HEK293 (cell line): ENCODE data around the gene EIF2D.

ENCODE experiments used
- CTCF ChIA-PET: fragments of 350-600 bp; formaldehyde crosslinking; extraction: SDS; loops from one replicate; lab custom pipeline; 2021; ENCODE audit warnings: antibody characterized with exemption; lab: Yijun Ruan, JAX
- POLR2A ChIA-PET: fragments of 300-600 bp; formaldehyde crosslinking; extraction: SDS; loops from one replicate; lab custom pipeline; 2020; ENCODE audit warnings: antibody characterized with exemption, inconsistent platforms; lab: Yijun Ruan, JAX
- H3K27ac ChIP-seq: fragments of 200-500 bp; sonication (Bioruptor generic); 2 replicates; pipeline ENCODE4 v1.5.1; 2014; ENCODE audit warnings: low read depth, low read length, control low read depth, inconsistent platforms; ENCODE audit errors: extremely low read depth
- H3K36me3 ChIP-seq, 2 experiments: fragments of 200-500 bp in 1 of 2; sonication (Bioruptor generic) in 1 of 2; 1 replicate in 1 of 2; 2 replicates in 1 of 2; pipeline ENCODE4 v1.5.1; 2014 to 2017; ENCODE audit warnings: inconsistent platforms in 2 of 2, low read length in 2 of 2; ENCODE audit not compliant: control insufficient read depth in 2 of 2, insufficient read depth in 1 of 2
- H3K4me1 ChIP-seq: fragments of 200-500 bp; sonication (Bioruptor generic); 2 replicates; pipeline ENCODE4 v1.5.1; 2014; ENCODE audit warnings: mild to moderate bottlenecking, low read length, inconsistent platforms; ENCODE audit not compliant: control insufficient read depth, insufficient read depth
- H3K4me3 ChIP-seq: 2 replicates; pipeline ENCODE4 v1.5.1; 2011; ENCODE audit warnings: low read depth, mild to moderate bottlenecking, control low read depth, low read length, moderate library complexity
- H3K9me3 ChIP-seq: fragments of 200-500 bp; sonication (Bioruptor generic); 2 replicates; pipeline ENCODE4 v1.5.1; 2014; ENCODE audit warnings: low read depth, low read length, inconsistent platforms; ENCODE audit not compliant: control insufficient read depth, insufficient read depth
- KLF1 ChIP-seq: fragments of 450-650 bp; formaldehyde crosslinking; IDR thresholded peaks from 2 replicates; pipeline ENCODE4 v1.5.1; 2016; ENCODE audit warnings: missing biosample characterization, missing genetic modification characterization
- KLF10 ChIP-seq: fragments of 450-650 bp; IDR thresholded peaks from 2 replicates; pipeline ENCODE4 v1.5.1; 2018; ENCODE audit warnings: missing biosample characterization, mild to moderate bottlenecking, missing genetic modification characterization
- KLF16 ChIP-seq: fragments of 450-650 bp; formaldehyde crosslinking; IDR thresholded peaks from 2 replicates; pipeline ENCODE4 v1.5.1; 2017; ENCODE audit warnings: missing biosample characterization, missing genetic modification characterization
- MZF1 ChIP-seq: fragments of 450-650 bp; formaldehyde crosslinking; IDR thresholded peaks from 2 replicates; pipeline ENCODE4 v1.5.1; 2017; ENCODE audit warnings: missing biosample characterization, missing genetic modification characterization, borderline replicate concordance
- REPIN1 ChIP-seq: fragments of 450-650 bp; formaldehyde crosslinking; IDR thresholded peaks from 2 replicates; pipeline ENCODE4 v1.5.1; 2017; ENCODE audit warnings: missing biosample characterization, missing genetic modification characterization, low read depth
- TRIM28 ChIP-seq: IDR thresholded peaks from 2 replicates; pipeline ENCODE4 v1.6.1; 2011; ENCODE audit warnings: low read length, control low read depth, borderline replicate concordance
- YY2 ChIP-seq: fragments of 450-650 bp; formaldehyde crosslinking; IDR thresholded peaks from 2 replicates; pipeline ENCODE4 v1.5.1; 2016; ENCODE audit warnings: missing biosample characterization, missing genetic modification characterization
- ZBTB17 ChIP-seq: fragments of 450-650 bp; formaldehyde crosslinking; IDR thresholded peaks from 2 replicates; pipeline ENCODE4 v1.5.1; 2016; ENCODE audit warnings: missing biosample characterization, missing genetic modification characterization
- ZBTB21 ChIP-seq: fragments of 450-650 bp; formaldehyde crosslinking; IDR thresholded peaks from 2 replicates; pipeline ENCODE4 v1.5.1; 2017; ENCODE audit warnings: missing biosample characterization, missing genetic modification characterization
- ZFHX2 ChIP-seq: fragments of 450-650 bp; formaldehyde crosslinking; conservative IDR thresholded peaks from 2 replicates; pipeline ENCODE4 v1.5.1; 2016; ENCODE audit warnings: missing biosample characterization, missing genetic modification characterization
- ZNF121 ChIP-seq: fragments of 450-650 bp; formaldehyde crosslinking; IDR thresholded peaks from 2 replicates; pipeline ENCODE4 v1.5.1; 2016; ENCODE audit warnings: missing biosample characterization, missing genetic modification characterization
- ZNF133 ChIP-seq: fragments of 450-650 bp; formaldehyde crosslinking; IDR thresholded peaks from 2 replicates; pipeline ENCODE4 v1.5.1; 2016; ENCODE audit warnings: missing biosample characterization, missing genetic modification characterization
- ZNF146 ChIP-seq: fragments of 450-650 bp; formaldehyde crosslinking; IDR thresholded peaks from 2 replicates; pipeline ENCODE4 v1.5.1; 2016; ENCODE audit warnings: missing biosample characterization, missing genetic modification characterization
- ZNF169 ChIP-seq: fragments of 450-650 bp; formaldehyde crosslinking; IDR thresholded peaks from 2 replicates; pipeline ENCODE4 v1.5.1; 2016; ENCODE audit warnings: missing biosample characterization, missing genetic modification characterization
- ZNF214 ChIP-seq: fragments of 450-650 bp; formaldehyde crosslinking; IDR thresholded peaks from 2 replicates; pipeline ENCODE4 v1.5.1; 2017; ENCODE audit warnings: missing biosample characterization, mild to moderate bottlenecking, missing genetic modification characterization, borderline replicate concordance
- ZNF24 ChIP-seq: fragments of 450-650 bp; formaldehyde crosslinking; IDR thresholded peaks from 2 replicates; pipeline ENCODE4 v1.5.1; 2016; ENCODE audit warnings: missing biosample characterization, missing genetic modification characterization
- ZNF394 ChIP-seq: fragments of 450-650 bp; formaldehyde crosslinking; IDR thresholded peaks from 2 replicates; pipeline ENCODE4 v1.5.1; 2016; ENCODE audit warnings: missing biosample characterization, missing genetic modification characterization, mild to moderate bottlenecking, moderate library complexity, borderline replicate concordance
- ZNF423 ChIP-seq: fragments of 450-650 bp; formaldehyde crosslinking; IDR thresholded peaks from 2 replicates; pipeline ENCODE4 v1.5.1; 2016; ENCODE audit warnings: missing biosample characterization, missing genetic modification characterization
- ZNF701 ChIP-seq: fragments of 450-650 bp; formaldehyde crosslinking; IDR thresholded peaks from 2 replicates; pipeline ENCODE4 v1.5.1; 2016; ENCODE audit warnings: missing biosample characterization, missing genetic modification characterization
- ZNF777 ChIP-seq: fragments of 450-650 bp; formaldehyde crosslinking; IDR thresholded peaks from 2 replicates; pipeline ENCODE4 v1.5.1; 2017; ENCODE audit warnings: missing biosample characterization, missing genetic modification characterization, borderline replicate concordance
- ZNF785 ChIP-seq: fragments of 450-650 bp; formaldehyde crosslinking; IDR thresholded peaks from 2 replicates; pipeline ENCODE4 v1.5.1; 2016; ENCODE audit warnings: missing biosample characterization, missing genetic modification characterization
- TF ChIP-seq, protein P1 (sequence below): fragments of 450-650 bp; formaldehyde crosslinking; IDR thresholded peaks from 2 replicates; pipeline ENCODE4 v1.5.1; 2016; ENCODE audit warnings: missing biosample characterization, missing genetic modification characterization
- TF ChIP-seq, protein P2 (sequence below): fragments of 450-650 bp; IDR thresholded peaks from 2 replicates; pipeline ENCODE4 v1.5.1; 2018; ENCODE audit warnings: missing biosample characterization, missing genetic modification characterization
- TF ChIP-seq, protein P3 (sequence below): fragments of 450-650 bp; formaldehyde crosslinking; IDR thresholded peaks from 2 replicates; pipeline ENCODE4 v1.5.1; 2016; ENCODE audit warnings: missing biosample characterization, missing genetic modification characterization, borderline replicate concordance
- TF ChIP-seq, protein P4 (sequence below): fragments of 450-650 bp; formaldehyde crosslinking; IDR thresholded peaks from 2 replicates; pipeline ENCODE4 v1.5.1; 2016; ENCODE audit warnings: missing biosample characterization, missing genetic modification characterization

Gene EIF2D, protein sequence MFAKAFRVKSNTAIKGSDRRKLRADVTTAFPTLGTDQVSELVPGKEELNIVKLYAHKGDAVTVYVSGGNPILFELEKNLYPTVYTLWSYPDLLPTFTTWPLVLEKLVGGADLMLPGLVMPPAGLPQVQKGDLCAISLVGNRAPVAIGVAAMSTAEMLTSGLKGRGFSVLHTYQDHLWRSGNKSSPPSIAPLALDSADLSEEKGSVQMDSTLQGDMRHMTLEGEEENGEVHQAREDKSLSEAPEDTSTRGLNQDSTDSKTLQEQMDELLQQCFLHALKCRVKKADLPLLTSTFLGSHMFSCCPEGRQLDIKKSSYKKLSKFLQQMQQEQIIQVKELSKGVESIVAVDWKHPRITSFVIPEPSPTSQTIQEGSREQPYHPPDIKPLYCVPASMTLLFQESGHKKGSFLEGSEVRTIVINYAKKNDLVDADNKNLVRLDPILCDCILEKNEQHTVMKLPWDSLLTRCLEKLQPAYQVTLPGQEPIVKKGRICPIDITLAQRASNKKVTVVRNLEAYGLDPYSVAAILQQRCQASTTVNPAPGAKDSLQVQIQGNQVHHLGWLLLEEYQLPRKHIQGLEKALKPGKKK

DNA sequence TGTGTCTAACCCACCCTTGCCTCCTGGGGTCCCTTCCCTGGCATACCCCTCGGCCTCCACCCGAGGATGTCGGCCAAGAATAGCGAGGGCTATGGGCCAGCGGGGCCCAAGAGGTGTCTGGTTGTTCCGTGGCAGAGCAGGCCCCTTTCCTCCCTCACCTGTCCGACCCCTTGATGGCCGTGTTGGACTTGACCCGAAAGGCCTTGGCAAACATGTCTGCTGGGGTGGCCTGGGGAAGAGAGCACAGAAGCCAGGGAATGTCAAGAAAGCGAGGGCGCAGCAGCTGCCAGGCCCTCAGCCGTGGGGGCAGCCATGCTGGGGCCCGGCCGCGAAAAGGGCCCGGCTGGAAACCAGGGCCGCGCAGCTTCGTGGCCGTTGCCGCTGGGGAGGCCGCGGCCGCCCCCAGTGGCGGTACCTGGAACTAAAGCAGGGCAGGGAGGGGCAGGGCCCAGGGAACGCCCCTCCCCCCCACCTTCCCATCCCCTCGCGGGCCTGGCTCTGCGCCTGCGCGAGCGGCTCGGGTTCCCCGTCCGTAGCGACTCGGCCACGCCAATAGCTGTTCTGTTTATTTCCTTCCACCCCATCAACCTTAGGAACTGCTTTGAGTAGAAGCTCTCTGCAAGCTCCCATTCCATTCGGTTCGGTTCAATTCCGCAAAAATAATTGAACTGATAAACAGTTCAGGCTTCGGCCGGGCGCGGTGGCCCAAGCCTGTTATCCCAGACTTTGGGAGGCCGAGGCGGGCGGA, at the start of gene EIF2D:
Gene EIF2D, minus strand, starts transcription at position 337 of the 748 bp plus-strand sequence. Its CDS starts 123 bp downstream, at position 214.
- Histone ChIP-seq H3K4me3 (peak within 1 kb of the TSS; percentile 69), H3K4me1 (no peaks in the 10 kb centered on the region), H3K36me3 (peaks cover 5 to 31% of the 10 kb centered on the region in 2 experiments; a peak in 2 of 3 replicates), H3K27ac (peak within 1 kb of the TSS; percentile 93), H3K9me3 (no peaks in the 10 kb centered on the region)
- ChIA-PET POLR2A (interaction anchor here (0.6 to 1.6 kb wide), 7 partner anchors 18 to 843 kb away, joined by 3 to 19 read pairs (median 4); partner anchors contain the start of gene DYRK3), CTCF (interaction anchor here (0.6 to 2.8 kb wide), 14 partner anchors 9 to 175 kb away, joined by 3 to 27 read pairs (median 4); partner anchors contain the start of gene DYRK3)
- peak; percentile 100 for TF ChIP-seq YY2
- peak; percentile 36; the same call in 1 of the 2 replicates for TF ChIP-seq ZNF423
- TF ChIP-seq REPIN1 (tag by site-specific recombination): peak; percentile 98
- TF ChIP-seq ZNF394: peak; percentile 87
- peak; percentile 50; the same call in 1 of the 2 replicates for TF ChIP-seq ZNF133 (tag by site-specific recombination)
- TF ChIP-seq TRIM28: peak; percentile 81; the same call in 1 of the 2 replicates
- TF ChIP-seq ZNF121: peak; percentile 86
- TF ChIP-seq ZNF169 (tag by site-specific recombination): 0 out of 2 replicates have a peak, but pooled peaks have one; percentile 46
- TF ChIP-seq ZNF24 (tag by site-specific recombination): peak; percentile 97
- TF ChIP-seq ZNF214: no peak
- peak; percentile 42; the same call in 1 of the 2 replicates for TF ChIP-seq ZNF777 (tag by site-specific recombination)
- TF ChIP-seq ZFHX2 (tag by site-specific recombination): peak; percentile 50
- peak; percentile 97 for TF ChIP-seq ZNF785 (tag by site-specific recombination)
- TF ChIP-seq, protein P1, sequence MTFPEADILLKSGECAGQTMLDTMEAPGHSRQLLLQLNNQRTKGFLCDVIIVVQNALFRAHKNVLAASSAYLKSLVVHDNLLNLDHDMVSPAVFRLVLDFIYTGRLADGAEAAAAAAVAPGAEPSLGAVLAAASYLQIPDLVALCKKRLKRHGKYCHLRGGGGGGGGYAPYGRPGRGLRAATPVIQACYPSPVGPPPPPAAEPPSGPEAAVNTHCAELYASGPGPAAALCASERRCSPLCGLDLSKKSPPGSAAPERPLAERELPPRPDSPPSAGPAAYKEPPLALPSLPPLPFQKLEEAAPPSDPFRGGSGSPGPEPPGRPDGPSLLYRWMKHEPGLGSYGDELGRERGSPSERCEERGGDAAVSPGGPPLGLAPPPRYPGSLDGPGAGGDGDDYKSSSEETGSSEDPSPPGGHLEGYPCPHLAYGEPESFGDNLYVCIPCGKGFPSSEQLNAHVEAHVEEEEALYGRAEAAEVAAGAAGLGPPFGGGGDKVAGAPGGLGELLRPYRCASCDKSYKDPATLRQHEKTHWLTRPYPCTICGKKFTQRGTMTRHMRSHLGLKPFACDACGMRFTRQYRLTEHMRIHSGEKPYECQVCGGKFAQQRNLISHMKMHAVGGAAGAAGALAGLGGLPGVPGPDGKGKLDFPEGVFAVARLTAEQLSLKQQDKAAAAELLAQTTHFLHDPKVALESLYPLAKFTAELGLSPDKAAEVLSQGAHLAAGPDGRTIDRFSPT (tag by site-specific recombination): peak; percentile 61
- TF ChIP-seq, protein P2, sequence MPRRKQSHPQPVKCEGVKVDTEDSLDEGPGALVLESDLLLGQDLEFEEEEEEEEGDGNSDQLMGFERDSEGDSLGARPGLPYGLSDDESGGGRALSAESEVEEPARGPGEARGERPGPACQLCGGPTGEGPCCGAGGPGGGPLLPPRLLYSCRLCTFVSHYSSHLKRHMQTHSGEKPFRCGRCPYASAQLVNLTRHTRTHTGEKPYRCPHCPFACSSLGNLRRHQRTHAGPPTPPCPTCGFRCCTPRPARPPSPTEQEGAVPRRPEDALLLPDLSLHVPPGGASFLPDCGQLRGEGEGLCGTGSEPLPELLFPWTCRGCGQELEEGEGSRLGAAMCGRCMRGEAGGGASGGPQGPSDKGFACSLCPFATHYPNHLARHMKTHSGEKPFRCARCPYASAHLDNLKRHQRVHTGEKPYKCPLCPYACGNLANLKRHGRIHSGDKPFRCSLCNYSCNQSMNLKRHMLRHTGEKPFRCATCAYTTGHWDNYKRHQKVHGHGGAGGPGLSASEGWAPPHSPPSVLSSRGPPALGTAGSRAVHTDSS (tag by site-specific recombination): peak; percentile 59
- TF ChIP-seq MZF1: peak; percentile 51; the same call in 1 of the 2 replicates
- TF ChIP-seq, protein P3, sequence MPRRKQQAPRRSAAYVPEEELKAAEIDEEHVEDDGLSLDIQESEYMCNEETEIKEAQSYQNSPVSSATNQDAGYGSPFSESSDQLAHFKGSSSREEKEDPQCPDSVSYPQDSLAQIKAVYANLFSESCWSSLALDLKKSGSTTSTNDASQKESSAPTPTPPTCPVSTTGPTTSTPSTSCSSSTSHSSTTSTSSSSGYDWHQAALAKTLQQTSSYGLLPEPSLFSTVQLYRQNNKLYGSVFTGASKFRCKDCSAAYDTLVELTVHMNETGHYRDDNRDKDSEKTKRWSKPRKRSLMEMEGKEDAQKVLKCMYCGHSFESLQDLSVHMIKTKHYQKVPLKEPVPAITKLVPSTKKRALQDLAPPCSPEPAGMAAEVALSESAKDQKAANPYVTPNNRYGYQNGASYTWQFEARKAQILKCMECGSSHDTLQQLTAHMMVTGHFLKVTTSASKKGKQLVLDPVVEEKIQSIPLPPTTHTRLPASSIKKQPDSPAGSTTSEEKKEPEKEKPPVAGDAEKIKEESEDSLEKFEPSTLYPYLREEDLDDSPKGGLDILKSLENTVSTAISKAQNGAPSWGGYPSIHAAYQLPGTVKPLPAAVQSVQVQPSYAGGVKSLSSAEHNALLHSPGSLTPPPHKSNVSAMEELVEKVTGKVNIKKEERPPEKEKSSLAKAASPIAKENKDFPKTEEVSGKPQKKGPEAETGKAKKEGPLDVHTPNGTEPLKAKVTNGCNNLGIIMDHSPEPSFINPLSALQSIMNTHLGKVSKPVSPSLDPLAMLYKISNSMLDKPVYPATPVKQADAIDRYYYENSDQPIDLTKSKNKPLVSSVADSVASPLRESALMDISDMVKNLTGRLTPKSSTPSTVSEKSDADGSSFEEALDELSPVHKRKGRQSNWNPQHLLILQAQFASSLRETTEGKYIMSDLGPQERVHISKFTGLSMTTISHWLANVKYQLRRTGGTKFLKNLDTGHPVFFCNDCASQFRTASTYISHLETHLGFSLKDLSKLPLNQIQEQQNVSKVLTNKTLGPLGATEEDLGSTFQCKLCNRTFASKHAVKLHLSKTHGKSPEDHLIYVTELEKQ (tag by site-specific recombination): peak; percentile 85; the same call in 1 of the 2 replicates
- peak; percentile 89 for TF ChIP-seq ZBTB17
- TF ChIP-seq, protein P4, sequence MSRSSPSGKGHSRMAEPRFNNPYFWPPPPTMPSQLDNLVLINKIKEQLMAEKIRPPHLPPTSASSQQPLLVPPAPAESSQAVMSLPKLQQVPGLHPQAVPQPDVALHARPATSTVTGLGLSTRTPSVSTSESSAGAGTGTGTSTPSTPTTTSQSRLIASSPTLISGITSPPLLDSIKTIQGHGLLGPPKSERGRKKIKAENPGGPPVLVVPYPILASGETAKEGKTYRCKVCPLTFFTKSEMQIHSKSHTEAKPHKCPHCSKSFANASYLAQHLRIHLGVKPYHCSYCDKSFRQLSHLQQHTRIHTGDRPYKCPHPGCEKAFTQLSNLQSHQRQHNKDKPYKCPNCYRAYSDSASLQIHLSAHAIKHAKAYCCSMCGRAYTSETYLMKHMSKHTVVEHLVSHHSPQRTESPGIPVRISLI (tag by site-specific recombination): no peak; the same call in 1 of the 2 replicates
- TF ChIP-seq ZNF701 (tag by site-specific recombination): peak; percentile 63; the same call in 1 of the 2 replicates
- TF ChIP-seq KLF10 (tag by site-specific recombination): peak; percentile 86
- peak; percentile 80; the same call in 1 of the 2 replicates for TF ChIP-seq KLF1 (tag by site-specific recombination)
- TF ChIP-seq KLF16: peak; percentile 96; the same call in 1 of the 2 replicates
- TF ChIP-seq ZNF146 (tag by site-specific recombination): peak; percentile 83
- TF ChIP-seq ZBTB21 (tag by site-specific recombination): peak; percentile 65
